ENCODE measurements around the gene SH3BP5L. TPM values are rescaled to one million over a fixed set of nuclear protein-coding genes. Genes with fewer than 3 reads are reported as not detected.

Gene SH3BP5L
- total and polyA plus RNA-seq, 2 of the 13 experiments (the other 11 are each of a cell fraction or from before 2014, with no cell fraction given), result 10.3 to 14.9 TPM

- TF ChIP-seq ZBTB49 (CRISPR knock-in tag; IDR thresholded peaks at IDR 0.05; ENCODE audit: borderline replicate concordance) (no peak), ZNF337 (CRISPR knock-in tag; IDR thresholded peaks at IDR 0.05; ENCODE audit: borderline replicate concordance, low read depth) (no peak), ZBTB25 (CRISPR knock-in tag; IDR thresholded peaks at IDR 0.05) (no peak), SMC3 (IDR thresholded peaks at IDR 0.05; ENCODE audit: low read length) (no peak), ZFP36L1 (CRISPR knock-in tag; IDR thresholded peaks at IDR 0.05) (peak; percentile 25; the same call in 1 of the 2 replicates), TAF15 (IDR thresholded peaks at IDR 0.05; ENCODE audit: low read depth, low read length, poor library complexity, severe bottlenecking) (no peak), KLF6 (CRISPR knock-in tag; IDR thresholded peaks at IDR 0.05) (no peak), MYC (CRISPR knock-in tag; IDR thresholded peaks at IDR 0.05; ENCODE audit: borderline replicate concordance) (no peak), GFI1 (CRISPR knock-in tag; IDR thresholded peaks at IDR 0.05; ENCODE audit: borderline replicate concordance) (no peak; the same call in 1 of the 2 replicates), AKAP8 (CRISPR knock-in tag; IDR thresholded peaks at IDR 0.05) (no peak), ZNF772 (CRISPR knock-in tag; IDR thresholded peaks at IDR 0.05) (no peak; the same call in 1 of the 2 replicates), GLI4 (CRISPR knock-in tag; IDR thresholded peaks at IDR 0.05; ENCODE audit: borderline replicate concordance) (no peak), GPN1 (CRISPR knock-in tag; IDR thresholded peaks at IDR 0.05; ENCODE audit: borderline replicate concordance) (no peak), POLR2AphosphoS2 (IDR thresholded peaks at IDR 0.05; ENCODE audit: low read depth, low read length) (no peak), ZNF841 (CRISPR knock-in tag; IDR thresholded peaks at IDR 0.05; ENCODE audit: borderline replicate concordance) (no peak), POGZ (CRISPR knock-in tag; IDR thresholded peaks at IDR 0.05) (no peak), ZNF629 (CRISPR knock-in tag; conservative IDR thresholded peaks at IDR 0.05) (no peak), IRX3 (CRISPR knock-in tag; IDR thresholded peaks at IDR 0.05; ENCODE audit: borderline replicate concordance, low read depth) (no peak)
- TF ChIP-seq, protein P1, sequence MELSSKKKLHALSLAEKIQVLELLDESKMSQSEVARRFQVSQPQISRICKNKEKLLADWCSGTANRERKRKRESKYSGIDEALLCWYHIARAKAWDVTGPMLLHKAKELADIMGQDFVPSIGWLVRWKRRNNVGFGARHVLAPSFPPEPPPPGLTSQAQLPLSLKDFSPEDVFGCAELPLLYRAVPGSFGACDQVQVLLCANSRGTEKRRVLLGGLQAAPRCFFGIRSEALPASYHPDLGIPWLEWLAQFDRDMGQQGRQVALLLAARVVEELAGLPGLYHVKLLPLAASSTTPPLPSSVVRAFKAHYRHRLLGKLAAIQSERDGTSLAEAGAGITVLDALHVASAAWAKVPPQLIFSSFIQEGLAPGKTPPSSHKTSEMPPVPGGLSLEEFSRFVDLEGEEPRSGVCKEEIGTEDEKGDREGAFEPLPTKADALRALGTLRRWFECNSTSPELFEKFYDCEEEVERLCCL (CRISPR knock-in tag; IDR thresholded peaks at IDR 0.05; ENCODE audit: borderline replicate concordance), result no peak
- TF ChIP-seq, protein P2, sequence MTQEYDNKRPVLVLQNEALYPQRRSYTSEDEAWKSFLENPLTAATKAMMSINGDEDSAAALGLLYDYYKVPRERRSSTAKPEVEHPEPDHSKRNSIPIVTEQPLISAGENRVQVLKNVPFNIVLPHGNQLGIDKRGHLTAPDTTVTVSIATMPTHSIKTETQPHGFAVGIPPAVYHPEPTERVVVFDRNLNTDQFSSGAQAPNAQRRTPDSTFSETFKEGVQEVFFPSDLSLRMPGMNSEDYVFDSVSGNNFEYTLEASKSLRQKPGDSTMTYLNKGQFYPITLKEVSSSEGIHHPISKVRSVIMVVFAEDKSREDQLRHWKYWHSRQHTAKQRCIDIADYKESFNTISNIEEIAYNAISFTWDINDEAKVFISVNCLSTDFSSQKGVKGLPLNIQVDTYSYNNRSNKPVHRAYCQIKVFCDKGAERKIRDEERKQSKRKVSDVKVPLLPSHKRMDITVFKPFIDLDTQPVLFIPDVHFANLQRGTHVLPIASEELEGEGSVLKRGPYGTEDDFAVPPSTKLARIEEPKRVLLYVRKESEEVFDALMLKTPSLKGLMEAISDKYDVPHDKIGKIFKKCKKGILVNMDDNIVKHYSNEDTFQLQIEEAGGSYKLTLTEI (CRISPR knock-in tag; conservative IDR thresholded peaks at IDR 0.05), result no peak
- TF ChIP-seq, protein P3, sequence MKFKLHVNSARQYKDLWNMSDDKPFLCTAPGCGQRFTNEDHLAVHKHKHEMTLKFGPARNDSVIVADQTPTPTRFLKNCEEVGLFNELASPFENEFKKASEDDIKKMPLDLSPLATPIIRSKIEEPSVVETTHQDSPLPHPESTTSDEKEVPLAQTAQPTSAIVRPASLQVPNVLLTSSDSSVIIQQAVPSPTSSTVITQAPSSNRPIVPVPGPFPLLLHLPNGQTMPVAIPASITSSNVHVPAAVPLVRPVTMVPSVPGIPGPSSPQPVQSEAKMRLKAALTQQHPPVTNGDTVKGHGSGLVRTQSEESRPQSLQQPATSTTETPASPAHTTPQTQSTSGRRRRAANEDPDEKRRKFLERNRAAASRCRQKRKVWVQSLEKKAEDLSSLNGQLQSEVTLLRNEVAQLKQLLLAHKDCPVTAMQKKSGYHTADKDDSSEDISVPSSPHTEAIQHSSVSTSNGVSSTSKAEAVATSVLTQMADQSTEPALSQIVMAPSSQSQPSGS (CRISPR knock-in tag; IDR thresholded peaks at IDR 0.05), result peak; percentile 78; the same call in 1 of the 2 replicates
Measured at GRCh38 chr1:248873993-248874533, 48.3 kb upstream of the SH3BP5L start (continued).
